RPMI8226 (cell line): ENCODE measurements around the gene PRND.
"Not testable (repeated sequence)": the region's sequence is repeated elsewhere in the genome, so short reads cannot be mapped to it uniquely, and the experiment has no call there.

Source experiments
- DNase-seq: peaks from one replicate; pipeline ENCODE4 v3.0.0-alpha.2; 2015

The PRND gene

DNA sequence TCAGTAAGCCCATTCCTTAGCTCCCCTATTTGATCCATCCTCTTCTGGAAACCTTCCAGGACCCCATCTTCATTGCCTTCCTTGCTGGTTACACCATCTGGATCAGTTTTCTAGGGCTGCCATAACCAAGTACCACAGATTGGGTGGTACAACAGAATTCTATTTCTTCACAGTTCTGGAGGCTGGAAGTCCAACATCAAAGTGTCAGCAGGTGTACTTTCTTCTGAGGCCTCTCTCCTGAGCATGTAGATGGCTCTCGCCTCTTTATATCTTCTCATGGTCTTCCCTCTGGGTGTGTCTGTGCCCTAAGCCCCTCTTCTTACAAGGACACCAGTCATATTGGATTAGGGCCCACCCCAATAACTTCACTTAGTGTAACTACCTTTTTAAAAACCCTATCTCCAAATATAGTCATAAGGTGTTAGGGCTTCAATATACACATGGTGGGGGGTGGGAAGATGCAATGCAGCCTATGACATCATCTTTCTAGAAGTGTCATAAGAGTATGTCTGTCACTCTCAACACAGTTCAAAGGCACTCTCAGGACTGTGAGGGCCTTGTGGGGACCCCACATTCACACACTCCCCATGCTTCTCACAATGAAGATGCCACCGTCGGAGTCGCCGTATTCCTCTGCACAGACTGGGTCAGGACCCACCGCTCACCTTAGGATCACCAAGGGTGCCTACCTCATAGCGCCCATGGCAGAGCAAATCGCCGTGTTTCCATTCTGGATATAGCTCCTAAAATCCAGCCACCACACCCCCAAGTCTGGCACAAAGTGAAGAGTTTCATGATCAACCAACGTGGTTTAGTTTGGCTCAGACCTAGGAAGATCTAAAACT is 12.2 kb upstream of the PRND start:
- no peak for DNase-seq

DNA sequence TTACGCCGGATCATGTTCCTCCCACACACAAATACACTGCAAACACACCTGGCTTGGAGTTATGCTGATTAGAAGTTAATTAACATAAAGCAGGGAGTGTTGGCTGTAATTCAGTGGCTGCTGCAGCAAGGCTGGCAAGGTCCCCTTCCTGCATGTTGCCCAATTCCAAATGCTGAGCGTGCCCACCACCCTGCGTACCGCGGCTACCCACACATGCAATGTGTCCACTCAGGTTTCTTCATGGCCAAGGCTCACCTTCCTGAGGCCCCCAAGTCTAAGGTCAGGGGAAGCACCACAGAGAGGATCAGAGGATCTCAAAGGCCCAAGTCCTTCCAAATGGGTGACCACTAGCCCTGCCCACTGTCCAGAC is 11.6 kb upstream of the PRND start:
- DNase-seq, result no peak

DNA sequence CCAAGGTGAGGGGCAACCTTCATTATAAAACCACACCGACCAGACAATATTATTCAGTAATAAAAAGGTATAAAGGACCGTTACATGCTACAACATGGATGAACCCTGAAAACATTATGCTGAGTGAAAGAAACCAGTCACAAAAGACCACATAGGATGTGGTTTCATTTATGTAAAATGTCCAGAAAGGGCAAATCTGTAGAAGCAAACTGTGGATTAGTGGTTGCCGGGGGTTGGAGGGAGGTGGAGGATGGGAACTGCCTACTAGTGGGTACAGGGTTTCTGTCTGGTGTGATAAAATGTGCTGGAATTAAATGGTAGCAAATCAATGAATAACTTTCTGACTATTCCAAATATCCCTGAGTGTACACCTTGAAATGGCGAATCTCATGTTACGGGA is 10.2 kb upstream of the PRND start:
- no peak for DNase-seq

DNA sequence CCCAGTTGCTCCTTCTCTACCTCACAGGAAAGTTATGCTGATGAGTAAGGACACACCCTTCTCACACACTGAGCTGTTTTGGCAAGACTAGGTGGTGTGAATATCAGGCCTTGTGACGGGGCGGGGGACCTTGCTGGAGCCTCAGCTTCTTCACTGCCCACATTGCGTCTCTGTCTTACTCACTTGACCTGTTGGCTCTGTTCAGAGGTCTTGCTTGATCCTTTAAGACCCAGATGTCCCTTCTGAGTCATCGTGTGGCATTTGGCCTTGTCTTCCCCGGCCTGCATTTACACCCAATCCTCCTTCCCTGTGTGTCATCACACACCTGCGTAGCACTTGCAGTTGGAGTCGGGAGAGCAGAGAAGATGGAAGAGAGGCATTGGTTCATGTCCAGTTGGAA is 8.3 kb upstream of the PRND start:
- DNase-seq, result no peak

DNA sequence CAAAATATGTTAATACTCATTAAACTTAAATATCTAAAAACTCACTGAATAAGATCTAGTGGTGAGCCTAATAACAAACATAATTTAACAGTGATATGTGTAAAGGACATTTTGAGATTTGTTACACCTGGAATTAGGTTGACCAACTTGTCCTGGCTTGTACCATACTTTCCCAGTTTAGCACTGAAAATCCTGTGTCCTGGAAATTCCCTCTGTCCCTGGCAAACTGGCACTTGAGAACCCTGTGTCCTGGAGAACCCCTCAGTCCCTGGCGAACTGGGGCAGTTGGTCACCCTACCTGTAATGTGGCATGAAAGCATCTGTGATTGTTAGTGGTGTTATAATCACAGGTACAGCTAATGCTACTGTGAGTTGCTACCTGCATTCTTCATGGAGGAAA is 6.9 kb upstream of the PRND start:
- DNase-seq, result no peak

DNA sequence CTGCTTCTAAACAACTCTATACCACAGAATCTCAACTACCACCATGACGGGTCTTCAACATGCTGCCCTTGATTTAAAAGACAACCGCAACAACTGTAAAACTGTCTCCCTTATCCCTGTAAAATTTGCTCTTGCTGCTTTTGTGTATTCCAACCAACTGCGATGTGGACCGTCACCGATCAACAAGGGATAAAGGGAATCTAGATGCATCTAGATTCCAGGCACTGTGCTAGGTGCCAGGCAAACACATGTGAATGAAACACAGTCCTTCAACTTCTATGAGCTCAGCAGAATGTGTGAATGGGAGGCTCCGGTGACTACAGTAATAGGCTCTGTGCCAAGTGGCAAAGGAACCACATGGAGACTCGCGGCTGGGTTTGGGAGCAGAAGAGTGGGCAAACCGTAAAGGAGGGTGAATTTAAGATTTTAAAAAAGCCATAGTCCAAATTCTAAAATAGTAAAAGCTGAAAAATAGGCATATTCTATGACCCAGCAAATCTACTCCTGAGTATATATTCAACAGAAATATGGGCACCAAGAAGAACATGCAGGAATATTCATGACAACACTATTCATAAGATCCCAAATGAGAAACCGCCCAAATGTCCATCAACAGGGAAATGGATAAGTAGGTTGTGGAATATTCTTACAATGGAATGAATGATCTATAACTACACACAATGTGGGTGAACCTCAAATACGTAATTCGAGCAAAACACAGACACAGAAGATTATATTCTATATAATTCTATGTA is 3.7 kb upstream of the PRND start:
- DNase-seq, result peak; percentile 38

DNA sequence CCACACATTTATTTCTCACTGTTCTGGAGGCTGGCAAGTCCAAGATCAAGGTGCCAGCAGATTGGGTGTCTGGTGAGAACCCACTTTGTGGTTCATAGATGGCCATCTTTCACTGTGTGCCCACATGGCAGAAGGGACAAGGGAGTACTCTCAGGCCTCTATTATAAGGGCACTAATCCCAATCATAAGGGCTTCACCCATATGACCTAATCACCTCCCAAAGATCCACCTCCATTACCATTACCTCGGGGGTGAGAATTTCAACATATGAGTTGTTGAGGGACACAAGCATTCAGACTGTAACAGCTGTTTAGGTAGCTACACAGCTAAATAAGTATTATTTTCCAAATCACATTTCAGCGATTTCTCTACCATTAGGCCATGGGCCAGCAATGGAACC is 2.5 kb upstream of the PRND start:
- DNase-seq, result no peak

DNA sequence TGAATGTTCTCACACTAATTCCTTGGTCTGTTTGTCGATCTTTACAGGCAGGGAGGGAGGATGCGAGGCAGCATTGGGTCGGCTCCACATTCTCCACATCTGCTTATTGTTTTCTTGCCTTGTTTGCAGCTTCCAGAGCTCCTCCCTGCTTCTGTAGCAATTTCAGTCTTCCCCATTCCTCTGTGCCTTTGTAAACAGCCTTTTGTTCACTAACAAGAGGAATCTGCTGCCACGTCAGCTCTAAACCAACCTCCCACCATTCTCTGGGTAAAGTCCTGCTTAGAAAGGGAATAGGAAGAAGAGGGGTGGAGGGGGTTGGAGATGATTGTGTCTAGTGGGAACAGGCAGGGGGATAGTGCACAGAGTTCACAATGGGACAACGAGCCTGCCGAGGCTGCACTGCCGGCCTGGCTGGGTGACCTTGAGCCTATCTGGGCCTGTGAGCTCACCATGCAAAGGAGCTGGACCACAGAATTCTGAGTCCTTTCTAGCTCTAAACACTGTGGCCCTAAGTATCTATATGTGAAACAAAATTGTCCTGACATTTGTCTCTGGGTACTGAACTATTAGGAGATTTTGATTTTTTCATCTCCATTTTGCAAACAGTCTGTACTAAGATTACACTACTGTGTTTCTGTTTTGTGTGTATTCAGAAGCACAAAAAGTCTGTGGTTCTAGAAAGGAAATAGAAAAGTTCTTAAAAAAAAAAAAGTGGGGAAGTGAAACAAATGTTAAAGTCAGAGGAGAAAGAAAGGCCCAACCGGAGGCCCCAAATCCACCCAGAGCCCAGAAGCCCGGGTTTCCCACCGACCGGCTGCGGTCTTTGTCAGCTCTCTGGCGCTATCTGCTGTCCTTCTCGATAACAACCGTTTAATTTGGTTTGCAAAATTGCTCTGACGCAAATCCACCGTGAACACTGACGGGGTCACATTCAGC is 1.4 kb upstream of the PRND start:
- DNase-seq, result peak; percentile 91

DNA sequence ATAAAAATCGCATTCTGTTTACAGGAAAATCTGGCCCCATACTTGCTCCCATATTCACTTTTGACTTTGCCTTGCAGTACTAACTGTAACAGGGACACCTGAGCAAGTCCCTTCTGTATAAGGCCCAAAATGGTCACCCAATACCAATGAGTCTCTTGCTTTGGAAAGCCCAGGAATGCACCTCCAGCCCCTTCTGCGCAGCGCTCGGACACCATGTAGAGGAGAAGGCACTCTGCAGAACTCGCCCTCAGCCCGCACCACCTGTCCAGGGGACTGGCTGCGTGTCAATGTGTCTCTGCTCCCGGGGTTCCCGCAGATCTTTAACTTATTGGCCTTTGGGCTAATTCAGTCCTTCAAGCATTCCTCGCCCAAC is 746 bp upstream of the PRND start:
- DNase-seq, result no peak

DNA sequence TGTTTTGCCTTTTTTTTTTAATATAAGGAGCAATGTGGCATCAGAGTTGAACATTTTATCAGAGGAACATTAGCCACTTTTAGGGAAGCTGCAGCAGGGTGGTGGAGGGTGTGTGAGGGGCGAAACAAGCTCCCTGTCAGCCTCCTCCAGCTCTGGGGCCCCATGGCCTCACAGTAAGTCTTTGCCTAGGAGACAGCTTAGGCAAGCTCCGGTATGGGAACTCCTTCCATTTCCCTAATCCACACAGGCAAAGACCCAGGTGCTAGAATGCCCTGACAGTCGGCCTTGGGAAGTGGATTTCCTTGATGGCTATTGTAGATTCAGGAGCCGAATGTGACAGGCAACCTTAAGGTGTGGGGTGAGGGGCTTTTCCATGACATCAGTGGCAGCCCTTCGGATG is 862 bp downstream of the PRND start:
- no peak for DNase-seq

DNA sequence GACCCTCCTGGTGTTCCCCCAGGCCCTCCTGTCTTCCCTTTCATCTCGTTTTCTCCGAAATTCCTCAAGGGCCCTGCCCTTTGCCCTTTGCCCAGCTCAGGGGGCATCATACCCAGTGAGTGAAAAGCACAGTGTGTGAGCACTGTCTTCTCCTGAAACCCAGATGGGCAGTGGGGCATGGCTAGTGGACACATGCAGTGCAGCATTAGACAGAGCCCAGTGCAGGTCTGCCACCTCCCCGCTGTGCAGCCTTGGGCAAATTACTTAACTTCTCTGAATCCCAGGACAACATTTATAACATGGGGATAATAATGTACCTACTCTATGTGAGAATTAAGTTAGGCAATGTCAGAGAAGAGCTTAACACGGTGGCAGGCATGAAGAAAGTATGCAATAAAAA is 1.3 kb downstream of the PRND start:
- DNase-seq, result no peak

DNA sequence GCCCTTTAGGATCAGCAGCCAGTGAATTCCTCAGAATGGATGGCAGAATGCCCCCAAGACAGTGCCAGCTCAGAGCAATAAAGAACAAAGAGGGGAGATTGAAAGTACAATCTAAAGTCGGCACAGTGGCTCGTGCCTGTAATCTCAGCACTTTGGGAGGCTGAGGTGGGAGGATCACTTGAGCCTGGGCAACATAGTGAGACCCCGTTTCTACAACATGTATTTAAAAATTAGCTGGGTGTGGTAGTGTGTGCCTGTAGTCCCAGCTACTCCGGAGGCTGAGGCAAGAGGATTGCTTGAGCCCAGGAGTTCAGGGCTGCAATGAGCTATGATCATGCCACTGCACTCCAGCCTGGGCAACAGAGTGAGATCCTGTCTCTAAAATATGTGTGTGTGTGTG is 1.8 kb downstream of the PRND start:
- DNase-seq, result not testable (repeated sequence)

DNA sequence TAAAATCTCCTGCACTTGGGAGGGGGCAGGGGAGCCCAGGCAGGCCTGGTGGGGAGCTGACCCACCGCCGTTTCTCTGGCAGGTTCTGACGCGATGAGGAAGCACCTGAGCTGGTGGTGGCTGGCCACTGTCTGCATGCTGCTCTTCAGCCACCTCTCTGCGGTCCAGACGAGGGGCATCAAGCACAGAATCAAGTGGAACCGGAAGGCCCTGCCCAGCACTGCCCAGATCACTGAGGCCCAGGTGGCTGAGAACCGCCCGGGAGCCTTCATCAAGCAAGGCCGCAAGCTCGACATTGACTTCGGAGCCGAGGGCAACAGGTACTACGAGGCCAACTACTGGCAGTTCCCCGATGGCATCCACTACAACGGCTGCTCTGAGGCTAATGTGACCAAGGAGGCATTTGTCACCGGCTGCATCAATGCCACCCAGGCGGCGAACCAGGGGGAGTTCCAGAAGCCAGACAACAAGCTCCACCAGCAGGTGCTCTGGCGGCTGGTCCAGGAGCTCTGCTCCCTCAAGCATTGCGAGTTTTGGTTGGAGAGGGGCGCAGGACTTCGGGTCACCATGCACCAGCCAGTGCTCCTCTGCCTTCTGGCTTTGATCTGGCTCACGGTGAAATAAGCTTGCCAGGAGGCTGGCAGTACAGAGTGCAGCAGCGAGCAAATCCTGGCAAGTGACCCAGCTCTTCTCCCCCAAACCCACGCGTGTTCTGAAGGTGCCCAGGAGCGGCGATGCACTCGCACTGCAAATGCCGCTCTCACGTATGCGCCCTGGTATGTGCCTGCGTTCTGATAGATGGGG is 3.0 kb downstream of the PRND start:
- DNase-seq, result no peak

DNA sequence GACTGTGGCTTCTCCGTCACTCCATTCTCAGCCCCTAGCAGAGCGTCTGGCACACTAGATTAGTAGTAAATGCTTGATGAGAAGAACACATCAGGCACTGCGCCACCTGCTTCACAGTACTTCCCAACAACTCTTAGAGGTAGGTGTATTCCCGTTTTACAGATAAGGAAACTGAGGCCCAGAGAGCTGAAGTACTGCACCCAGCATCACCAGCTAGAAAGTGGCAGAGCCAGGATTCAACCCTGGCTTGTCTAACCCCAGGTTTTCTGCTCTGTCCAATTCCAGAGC is 3.5 kb downstream of the PRND start:
- DNase-seq, result no peak

DNA sequence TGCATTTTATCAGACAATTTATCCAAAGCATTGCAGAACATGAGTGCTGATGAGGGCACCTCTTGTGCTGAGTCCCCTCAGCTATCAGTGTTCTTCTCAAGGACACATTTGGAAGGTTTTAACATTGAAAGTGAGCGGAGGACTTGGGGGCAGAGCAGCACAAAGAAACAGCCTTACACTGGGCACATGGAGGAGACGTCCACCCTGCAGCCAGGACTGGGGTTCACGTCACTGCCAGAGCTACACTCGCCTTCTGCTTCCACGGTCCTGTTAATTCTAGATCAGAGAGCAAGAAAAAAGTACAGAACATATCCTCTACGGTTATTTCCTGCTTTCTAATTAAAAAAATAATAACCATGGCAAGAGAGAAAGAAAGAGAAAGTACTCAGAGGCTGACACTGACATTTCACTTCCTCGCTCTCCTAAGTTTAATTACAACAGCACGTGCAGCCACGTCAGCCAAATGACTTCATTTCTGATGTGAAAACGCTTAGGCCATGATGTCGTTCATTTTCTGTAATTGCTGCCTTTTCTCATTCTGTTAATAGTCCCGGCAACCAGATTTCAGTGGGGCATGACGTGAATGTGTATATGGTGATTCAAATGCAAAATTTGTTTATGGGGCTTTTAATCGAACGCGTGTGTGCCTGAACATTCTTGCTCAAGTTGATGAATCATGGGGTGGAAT is 5.1 kb downstream of the PRND start:
- DNase-seq, result peak; percentile 69

DNA sequence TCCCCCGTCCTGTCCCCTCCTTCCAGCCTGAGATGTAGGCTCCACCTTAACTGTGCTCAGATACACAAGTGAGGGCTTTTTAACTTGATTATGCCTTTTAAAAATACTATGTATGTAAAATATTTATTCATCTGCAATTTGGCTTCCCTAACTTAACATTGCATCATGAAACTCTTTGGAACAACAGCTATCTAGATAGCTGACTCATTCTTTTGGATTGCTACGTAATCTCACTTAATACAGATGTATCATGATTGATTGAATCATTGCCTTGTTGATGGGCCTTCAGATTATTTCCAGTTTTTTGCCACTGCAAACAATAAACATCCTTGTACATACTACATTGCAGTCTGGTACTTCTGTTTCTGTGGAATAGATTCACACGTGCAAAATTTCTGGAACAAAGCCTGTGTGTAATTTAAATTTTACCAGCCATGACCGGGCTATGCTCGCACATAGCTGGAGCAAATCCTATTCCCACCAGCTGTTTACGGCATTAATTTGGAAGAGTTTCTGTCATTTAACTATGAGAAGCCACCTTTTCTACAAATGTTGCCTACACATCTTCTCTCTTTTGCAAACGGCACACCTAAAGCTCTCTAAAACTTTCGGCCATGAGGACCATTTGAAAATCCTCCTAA is 6.5 kb downstream of the PRND start:
- no peak for DNase-seq

DNA sequence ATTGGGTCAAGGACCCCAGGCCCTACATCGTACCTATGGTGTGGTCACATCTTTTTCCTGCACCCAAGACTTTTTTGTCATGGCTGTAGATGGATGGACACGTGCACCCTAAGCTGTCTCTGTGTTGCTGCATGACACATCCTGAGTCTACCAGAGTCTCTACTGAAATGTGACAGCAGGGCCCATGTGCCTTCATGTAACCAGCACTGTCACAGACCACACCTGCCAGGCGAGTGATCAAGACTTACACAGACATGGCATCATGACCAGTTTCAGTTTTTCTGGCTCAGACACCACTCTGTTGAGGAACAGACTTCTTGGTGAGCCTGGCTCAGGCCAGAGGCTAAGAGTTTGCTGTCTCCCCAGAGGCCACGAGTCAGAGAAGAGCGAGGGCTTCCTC is 7.6 kb downstream of the PRND start:
- no peak for DNase-seq

DNA sequence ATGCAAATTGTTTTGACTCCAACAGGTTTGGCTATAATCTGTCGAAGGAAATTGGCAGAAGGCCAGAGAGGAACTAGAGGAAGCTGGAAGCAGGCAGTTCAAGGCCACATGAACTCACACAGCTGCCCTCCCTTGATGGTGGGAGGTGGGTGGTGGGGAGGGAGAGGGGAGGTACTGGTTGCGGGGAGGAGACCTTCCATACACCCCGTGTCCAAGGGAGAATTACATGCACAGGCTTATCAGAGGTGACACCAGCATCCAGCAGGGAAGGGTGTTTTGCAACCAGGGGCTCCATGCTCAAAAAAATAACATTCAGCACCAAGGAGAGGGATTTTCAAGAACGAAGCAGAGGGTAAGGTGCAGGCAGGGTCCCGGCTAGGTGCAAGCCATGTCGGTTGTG is 9.1 kb downstream of the PRND start:
- DNase-seq, result peak; percentile 23

DNA sequence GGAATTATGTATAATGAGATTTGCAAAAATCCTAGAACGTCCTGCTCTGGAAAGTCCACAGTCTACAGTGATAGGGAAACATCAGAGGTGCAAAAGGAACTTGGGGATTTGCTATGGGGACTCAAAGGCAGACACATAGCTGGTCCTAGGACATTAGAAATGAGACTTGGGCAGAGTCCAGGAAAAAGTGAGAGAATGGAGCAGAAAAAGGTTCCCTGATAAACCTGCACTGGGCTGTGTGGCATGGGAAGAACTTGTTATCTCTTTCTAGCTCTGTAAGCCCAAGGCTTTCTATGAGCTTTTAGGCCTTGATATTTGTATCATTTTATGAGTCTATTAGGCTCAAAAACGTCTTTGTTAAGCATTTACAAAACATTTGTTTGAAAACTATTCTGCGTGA is 15.2 kb downstream of the PRND start:
- no peak for DNase-seq

DNA sequence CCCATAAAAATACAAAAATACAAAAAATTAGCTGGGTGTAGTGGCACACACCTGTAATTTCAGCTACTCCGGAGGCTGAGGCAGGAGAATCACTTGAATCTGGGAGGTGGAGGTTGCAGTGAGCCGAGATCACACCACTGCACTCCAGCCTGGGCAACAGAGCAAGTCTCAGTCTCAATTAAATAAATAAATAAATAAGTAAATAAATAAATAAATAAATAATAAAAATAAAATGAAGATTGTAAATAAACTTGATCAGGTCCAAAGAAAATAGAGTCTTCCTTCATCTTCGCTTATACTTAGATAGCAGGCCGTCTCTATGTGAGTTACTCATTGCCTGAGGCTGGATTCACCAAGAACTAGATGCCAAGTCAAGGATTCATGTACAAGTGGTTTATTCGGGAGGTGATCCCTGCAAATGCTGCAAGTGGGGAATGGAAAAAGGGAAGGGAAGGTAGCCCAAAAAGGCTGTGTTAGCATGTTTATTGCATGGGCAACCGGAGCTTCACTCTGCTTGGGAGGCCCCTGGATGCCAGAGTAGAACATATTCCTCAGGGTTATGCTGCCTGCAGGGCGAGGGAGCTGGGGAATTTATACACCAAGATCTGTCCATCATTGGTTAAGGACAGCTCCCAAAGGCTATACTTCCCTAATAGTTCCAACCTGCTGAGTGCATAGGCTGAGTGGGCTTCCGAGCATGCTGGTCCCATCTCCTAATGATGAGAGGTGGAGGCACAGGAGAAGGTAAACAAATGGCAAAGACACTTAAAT is 16.3 kb downstream of the PRND start:
- DNase-seq, result no peak
